B cell (primary cell): ENCODE measurements around the gene COPZ1.

Source experiments
- EZH2 ChIP-seq: IDR thresholded peaks from 2 replicates; pipeline ENCODE4 v1.6.1; 2012; ENCODE audit warnings: borderline replicate concordance, low read depth, mild to moderate bottlenecking, moderate library complexity, low read length; ENCODE audit not compliant: insufficient read depth, poor library complexity, severe bottlenecking
- TF ChIP-seq, protein P1 (sequence below): fragments of 200-600 bp; IDR thresholded peaks from one replicate; pipeline ENCODE4 v1.8.0; 2022; ENCODE audit warnings: antibody characterized with exemption, mild to moderate bottlenecking

DNA sequence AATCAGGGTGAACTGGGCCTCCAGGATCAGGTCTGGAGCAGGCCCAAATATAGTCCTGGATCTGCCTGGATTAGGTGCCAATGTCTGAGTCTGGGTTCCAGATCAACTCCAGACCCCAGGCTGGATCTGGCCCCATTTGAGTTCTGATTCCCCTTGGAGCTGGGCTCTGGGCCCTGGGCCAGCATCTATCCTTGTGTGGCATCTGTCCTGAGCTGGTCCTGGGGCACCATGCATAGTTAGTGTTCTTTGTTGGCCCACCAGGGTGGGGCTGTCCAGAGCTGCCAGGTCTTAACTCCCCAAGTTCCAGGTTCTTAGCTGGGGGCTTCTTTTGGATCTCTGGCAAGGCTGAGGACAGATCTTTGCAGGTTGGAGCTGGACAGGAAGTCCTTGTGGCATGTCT, 70.6 kb downstream of the COPZ1 start:
- TF ChIP-seq EZH2 = no peak
- TF ChIP-seq, protein P1, sequence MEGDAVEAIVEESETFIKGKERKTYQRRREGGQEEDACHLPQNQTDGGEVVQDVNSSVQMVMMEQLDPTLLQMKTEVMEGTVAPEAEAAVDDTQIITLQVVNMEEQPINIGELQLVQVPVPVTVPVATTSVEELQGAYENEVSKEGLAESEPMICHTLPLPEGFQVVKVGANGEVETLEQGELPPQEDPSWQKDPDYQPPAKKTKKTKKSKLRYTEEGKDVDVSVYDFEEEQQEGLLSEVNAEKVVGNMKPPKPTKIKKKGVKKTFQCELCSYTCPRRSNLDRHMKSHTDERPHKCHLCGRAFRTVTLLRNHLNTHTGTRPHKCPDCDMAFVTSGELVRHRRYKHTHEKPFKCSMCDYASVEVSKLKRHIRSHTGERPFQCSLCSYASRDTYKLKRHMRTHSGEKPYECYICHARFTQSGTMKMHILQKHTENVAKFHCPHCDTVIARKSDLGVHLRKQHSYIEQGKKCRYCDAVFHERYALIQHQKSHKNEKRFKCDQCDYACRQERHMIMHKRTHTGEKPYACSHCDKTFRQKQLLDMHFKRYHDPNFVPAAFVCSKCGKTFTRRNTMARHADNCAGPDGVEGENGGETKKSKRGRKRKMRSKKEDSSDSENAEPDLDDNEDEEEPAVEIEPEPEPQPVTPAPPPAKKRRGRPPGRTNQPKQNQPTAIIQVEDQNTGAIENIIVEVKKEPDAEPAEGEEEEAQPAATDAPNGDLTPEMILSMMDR = no peak
